Activated T-helper 9 cell treated with anti-CD3 and anti-CD28 coated beads, Interleukin-2, amount 50 U/mL, for 16 hours (primary cell): Measurements from ENCODE around the gene CRMP1.

Source experiments
- DNase-seq: peaks from one replicate; pipeline ENCODE4 v3.0.0-alpha.2; 2020; ENCODE audit warnings: low read depth

The CRMP1 gene

DNA sequence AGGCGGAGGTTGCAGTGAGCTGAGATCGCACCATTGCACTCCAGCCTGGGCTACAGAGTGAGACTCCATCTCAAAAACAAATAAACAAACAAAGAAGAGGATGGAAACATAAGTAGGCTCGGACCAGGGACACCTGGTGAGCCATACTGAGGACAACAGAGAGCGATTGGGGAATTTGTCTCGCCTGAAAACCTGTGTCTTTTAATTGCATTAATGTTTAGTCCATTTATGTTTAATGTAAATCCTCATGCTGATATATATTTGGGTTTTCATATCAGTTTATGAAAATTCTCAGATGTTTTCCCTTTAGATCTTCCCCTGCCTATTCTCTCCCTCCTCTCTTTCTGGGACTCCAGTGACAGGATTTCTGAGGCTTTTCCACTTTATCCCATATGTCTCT, 97.3 kb downstream of the CRMP1 start:
- no peak for DNase-seq

DNA sequence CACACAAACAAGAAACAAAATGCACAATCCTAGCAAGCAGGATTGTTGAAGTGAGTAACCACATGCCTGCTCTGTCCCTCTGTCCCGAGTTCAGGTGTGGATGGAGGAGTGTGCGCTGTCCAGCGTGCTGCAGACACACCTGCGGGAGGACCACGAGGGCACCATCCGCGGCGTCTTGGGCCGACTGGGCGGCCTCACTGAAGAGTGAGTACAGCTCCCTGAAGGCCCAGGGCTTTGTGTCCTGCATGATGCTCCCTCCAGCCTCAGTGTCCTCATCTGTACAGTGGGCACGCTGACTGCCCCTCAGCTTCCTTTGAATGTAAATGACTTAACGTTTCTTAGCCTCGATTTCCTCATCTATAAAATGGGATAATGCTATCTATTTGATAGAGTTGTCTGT, 99.4 kb downstream of the CRMP1 start:
- no peak for DNase-seq

DNA sequence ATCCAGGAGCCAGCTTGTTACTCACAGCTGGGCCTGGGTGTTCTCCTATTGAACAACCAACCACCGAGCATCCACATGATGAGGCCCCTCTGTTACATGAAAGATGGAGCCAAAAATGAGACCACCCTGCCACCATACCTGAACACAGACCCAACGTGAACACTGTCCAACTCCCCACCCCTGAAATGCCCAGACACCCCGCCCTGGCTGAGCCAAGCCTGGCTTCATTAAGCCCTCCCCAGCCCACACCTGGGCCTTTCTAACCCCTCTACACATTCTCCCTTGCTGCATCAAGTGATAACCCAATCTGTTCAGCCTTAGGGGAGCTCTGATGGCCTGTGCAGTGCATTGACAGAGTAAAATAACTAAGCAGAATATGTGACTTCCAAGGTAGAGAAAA, 101.2 kb downstream of the CRMP1 start:
- no peak for DNase-seq

DNA sequence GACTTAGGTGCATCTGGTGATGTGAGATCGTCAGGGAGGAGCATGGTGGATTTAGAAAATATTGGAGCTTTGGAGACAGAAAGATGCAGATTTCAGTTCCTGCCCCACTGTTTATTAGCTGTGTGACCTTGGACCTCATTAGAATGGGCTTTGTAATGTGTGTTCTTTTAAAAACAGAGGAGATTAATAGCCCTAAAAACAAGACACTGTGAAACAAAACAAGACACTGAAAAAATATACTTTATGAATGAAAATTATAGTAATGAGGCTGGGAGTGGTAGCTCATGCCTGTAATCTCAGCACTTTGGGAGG, 102.4 kb downstream of the CRMP1 start:
- no peak for DNase-seq

DNA sequence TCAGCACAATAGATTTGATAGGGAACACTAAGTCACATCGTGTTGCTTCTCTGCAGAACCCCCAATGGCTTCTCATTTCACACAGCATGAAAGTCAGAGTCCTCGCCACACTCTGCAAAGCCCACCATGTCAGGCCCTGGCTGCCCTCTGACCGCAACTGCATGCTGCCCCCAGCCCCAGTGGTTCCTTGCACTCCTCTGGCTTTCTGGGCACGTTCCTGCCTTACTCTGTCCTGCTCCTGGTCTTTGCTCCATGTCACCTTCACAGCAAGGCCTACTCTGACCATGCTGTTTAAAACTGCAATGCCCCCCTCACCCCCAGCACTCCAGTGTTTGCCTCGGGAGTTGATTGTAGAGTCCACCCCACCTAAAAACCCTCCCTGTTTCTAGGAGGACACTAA, 103.7 kb downstream of the CRMP1 start:
- no peak for DNase-seq

DNA sequence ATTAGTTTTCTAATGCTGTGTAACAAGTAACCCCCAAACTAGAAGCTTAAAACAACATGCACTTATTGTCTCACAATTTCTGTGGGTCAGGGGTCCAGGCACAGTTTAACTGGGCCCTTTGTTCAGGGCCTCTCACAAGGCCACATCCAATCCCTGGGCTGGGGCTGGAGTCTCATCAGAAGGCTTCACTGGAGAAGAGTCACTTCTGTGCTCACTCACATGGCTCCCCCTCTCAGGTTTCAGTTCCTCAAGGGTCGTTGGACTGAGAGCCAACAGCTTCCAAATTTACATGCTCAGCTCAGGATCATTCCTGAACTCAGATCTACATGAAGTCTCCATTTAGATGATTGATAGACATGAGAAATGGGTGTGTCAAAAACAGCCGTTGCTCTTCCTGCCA, 104.7 kb downstream of the CRMP1 start:
- no peak for DNase-seq

DNA sequence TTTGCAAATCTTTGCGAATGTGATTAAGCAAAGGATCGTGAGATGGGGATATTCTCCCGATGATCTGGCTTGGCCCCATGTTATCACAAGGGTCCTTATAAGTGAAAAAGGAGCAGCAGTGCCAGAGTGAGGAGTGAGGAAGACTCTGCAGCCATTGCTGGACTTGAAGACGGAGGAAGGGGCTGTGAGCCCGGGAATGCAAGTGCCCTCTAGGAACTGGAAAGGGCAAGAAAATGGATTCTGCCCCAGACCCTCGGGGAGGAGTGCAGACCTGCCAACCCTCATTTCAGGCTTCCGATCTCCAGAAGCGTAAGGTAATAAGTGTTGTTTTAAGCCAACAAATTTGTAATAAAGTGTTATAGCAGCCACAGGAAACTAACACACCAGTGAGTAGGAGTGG, 105.6 kb downstream of the CRMP1 start:
- DNase-seq, result no peak

DNA sequence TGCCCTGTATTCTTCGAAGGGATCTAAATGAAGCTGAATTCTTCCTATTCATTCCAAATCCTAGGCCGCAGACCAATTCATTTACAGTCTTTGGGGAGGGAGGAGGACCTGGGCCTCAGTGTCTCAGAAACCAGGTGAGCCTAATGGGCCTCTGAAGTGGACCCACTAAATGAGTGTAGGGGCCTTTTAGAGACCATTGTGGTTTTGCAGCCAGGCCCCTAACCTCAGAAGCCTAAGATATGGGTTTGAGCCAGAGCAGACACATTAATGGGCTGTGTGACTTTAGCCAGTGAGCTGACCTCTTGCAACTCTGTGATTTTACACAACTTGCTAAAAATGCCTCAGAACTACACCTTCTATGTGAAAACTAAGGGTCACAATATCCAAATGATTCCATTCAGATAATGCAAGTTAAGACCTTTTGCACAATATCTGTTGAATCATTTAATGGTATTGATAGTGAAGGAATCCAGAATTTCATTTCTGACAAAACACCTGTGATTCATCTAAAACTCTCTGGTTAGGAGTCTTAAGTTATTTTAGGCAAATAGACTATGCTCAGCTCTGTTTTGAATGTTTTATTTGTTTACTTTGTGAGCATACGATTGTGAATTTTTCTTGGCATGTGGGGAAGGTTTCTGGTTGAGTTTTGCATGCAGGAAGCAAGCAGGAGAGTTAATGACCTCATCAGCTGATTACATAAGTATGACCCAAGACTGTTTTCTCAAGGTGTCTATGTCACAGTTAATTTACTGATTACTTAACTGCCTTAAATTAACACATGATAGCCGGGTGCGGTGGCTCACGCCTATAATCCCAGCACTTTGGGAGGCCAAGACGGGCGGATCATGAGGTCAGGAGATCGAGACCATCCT, 106.8 kb downstream of the CRMP1 start:
- DNase-seq, result no peak

DNA sequence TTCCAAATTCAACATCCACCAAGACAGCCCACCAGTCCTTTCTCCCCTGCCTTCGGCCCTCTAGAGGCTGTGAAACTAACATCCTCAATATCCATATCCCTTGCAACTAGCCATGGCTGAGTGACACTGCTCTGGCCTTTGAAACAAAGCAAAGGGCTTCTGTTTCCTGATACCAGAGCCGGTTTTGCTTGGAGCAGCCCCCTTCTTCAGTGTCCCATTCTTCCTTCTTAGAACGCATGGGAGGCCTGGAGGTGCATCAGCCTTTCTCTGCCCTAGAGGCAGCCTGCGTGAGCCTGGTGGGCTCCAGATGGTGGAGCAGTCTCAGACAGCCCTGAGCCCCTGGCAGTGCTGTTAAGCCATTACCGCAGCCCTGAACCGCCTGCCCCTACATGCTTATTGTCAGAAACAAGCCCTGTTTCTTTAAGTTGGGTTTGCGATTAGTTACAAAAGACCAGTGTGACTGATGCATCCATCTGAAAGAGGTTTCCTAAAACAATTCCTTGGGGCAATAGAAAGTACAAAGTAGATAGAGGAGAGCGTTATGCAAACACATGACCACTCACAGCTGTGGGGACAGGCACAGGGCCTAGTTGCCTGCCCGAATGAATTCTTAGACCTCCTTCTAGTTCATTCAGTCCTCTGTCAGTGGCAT, 107.8 kb downstream of the CRMP1 start:
- DNase-seq, result no peak

DNA sequence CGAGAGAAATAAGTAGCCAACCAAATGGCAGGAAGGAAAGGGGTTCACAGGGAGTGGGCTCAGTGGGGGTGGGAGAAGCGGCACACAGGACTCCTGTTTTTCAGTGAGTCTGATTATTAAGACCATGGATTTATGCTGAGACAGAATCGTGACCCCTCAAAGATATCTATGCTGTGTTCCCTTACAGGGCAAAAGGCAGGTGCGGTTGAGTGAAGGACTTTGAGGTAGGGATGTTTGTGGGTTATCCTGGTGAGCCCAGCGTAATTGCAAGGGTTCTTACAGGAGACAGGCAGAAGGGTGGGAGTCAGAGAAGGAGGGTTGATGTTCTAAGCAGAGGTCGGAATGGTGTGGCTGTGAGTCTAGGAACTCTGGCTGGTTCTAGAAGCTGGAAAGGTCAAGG, 108.9 kb downstream of the CRMP1 start:
- no peak for DNase-seq

DNA sequence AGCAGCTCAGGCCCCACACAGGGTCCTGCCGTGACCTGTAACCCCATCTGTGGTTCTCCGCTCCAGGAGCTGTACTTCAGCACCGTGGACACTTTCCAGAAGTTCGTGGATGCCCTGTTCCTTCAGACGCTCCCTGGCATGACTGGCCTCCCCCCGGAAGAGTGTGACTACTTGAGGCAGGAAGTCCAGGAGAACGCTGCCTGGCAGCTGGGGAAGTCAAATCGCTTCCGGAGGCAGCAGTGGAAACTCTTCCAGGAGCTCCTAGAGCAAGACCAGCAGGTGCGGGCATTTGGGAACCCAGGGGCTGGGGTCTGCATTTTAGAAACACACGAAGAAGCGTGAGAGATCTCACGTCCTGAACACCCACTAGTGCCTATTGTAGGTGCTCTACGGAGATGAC, 109.4 kb downstream of the CRMP1 start:
- no peak for DNase-seq

DNA sequence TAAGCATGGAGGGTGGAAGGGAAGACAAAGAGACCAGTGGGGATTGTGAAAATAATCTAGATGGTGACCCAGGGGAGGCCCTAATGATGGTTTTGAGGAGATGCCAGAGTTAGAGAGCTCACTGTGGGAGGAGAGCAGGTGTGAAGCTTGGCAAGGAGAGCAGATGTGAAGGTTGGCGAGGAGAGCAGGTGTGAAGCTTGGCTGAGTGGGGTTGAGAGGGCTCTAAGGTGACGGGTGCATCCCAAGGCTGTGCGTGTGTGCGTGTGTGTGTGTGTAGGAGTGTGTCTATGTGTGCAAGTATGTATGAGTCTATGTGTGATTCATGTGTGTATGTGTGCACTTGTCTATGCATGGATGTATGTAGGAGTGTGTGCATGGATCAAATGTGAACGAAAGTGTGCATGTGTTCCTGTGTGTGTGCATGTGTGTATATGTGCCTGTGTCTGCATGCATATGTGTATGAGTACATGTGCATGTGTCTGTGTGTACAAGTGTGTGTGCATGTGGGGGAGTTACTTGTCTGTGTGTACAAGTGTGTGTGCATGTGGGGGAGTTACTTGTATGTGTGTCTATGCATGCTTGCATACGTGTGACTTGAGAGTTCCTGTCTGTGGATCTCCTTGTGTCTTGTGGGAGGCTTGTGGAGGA, 109.9 kb downstream of the CRMP1 start:
- DNase-seq, result no peak

DNA sequence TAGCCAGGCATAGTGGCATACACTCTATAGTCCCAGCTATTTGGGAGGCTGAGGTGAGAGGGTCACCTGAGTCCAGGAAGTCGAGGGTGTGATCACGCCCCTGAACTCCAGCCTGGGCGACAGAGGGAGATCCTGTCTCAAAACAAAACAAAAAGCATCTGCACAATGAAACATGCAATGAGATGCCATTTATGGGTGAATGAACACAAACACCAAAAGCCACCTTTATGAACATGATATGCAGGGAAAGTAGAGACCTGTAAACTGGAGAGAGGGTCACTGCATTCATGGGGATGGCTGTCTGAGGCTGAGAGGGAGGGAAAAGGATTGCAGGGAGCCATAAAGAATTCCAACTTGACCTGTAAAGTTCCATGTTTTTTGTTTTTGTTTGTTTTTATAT, 111.2 kb downstream of the CRMP1 start:
- DNase-seq, result no peak

DNA sequence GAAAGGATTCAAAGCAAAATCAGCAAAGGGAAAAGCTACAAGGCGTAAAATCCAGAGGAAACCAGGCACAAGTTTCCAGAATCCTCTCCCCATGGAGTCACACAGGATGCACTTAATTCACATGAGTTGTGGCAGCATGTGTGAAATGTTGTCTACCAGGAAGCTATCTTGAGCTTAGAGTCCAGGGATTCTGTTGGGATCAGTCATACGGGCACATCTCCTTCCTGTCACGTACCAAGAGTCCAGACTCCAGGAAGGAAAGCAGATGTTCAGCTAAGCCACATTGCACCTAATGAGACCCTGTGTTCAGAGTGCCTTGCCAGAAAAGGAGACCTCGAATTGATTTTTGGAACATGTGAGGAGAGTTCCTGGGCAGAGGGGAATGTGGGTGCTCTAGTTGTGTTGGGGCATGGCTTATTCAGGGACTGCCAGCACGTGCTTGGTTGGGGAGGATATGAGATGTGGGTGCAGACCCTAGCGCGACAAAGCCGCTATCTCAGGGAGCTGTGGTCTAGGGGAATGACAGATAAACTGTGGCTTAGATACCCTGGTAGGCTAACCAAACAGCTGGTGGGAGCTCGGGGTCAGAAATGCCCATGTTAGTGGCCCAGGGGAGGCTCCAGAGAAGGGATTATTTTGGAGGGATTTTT, 111.9 kb downstream of the CRMP1 start:
- no peak for DNase-seq

DNA sequence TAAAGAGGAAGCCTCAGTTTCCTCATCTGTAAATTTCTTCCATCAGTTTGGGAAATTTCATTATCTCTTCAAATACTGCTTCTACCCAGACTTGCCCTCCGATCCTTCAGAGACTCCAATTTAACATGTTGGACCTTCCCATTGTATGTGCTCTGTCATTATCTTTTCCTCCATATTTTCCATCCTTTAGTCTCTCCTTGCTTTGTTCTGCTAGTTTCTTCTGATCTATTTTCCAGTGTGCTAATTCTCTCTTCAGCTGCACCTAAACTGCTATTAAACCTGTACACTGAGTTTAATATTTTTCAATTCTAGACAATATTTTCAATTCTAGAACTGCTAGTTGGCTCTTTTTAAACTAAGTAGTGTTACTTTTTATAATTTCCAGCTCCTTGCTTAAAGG, 116.4 kb downstream of the CRMP1 start:
- DNase-seq, result no peak

DNA sequence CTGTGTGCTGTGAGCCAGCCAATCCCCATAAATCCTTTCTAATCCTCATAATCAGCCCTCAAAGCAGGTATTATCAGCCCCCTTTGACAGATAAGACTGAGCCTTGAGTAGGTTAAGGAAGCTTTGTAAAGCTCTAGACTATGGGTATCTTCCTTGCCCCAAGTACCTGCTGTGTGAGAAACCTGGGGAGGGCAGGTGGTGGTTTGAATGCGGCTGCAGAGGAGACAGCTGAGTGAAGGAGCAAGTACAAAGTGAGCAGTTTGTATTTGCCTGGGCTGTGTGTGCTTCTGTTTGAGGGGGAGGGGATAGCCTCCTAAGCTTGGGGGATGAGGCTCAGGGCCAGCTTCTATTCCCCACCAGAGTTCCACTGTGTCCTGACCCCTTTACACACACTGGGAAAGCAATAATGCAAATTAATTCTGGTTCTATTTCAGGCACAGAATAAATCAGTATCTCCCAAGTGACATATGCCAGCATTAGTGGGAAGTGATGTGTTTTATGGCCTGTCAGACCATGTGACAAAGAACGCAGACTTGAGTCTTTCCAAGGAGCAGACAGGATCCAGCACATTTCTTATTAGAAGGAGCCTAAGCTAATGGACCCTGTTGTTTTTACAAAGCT, 118.4 kb downstream of the CRMP1 start:
- DNase-seq, result no peak

DNA sequence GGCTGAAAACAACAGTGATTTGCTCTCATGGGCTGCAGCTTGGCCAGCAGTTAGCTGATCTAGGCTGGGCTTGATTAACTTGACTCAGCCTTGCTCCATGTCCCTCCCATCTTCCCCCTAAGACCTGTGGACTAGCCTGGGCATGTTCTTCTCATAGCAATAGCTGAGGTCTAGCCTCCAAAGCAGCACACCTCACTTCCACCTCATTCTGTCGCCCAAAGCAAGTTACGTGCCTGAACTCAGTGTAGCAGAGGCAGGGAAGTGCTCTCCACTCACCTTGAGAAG, 119.7 kb downstream of the CRMP1 start:
- DNase-seq, result no peak

DNA sequence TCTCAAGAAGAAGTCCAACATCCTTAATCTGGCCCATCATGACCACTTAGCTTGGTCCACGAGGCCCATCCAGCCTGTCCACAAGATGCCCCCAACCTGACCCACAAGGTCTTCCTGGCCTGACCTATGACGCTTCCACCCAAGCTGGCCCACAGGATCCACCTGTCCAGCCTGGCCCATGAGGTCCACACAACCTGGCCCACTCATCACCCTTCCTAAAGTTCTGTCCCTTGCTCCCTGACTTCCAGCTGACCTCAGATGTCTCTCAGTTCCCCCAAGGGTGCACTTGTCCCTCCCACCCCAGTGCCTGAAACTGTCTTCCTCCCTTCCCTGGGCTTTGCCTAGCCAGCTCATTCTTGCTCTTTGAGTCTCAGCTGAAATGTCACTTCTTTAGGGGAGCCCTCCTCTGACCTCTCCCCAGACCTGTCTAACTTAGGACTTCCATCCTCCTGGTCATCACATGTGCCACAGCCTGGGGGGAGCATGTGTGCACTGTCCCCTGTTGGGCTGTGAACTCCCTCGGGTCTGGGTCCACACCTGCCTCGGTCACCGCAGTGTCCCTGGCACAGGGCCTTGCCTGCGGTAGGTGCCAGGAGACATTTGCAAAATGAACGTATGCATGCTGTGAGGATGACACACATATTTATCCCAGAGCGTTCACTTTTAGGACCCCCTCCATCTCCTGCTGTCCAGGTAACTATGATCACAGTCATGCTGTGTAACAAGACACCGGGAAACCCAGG, 120.2 kb downstream of the CRMP1 start:
- no peak for DNase-seq
